HG03469 (cell line): ENCODE measurements around the gene TRHDE.
"Not testable (repeated sequence)": the region's sequence is repeated elsewhere in the genome, so short reads cannot be mapped to it uniquely, and the experiment has no call there.

Experiments used
- ATAC-seq: cut with Tn5 transposase; IDR thresholded peaks from one replicate; pipeline ENCODE4 v1.9.1; 2021; ENCODE audit warnings: mild to moderate bottlenecking, moderate library complexity, moderate number of reproducible peaks; ENCODE audit not compliant: unreplicated experiment

The TRHDE gene

DNA sequence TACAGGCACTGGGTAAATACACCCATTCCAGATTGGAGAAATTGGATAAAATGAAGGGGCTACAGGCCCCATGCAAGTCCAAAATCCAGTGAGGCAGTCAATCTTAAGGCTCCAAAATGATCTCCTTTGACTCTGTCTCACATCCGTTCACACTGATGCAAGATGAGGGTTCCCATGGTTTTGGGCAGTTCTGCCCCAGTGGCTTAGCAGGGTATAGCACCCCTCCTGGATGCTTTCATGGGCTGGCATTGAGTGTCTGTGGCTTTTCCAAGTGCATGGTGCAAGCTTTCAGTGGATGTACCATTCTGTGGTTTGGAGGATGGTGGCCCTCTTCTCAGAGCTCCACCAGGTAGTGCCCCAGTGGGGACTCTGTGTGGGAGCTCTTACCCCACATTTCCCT, 427.2 kb downstream of the TRHDE start:
- no peak for ATAC-seq

DNA sequence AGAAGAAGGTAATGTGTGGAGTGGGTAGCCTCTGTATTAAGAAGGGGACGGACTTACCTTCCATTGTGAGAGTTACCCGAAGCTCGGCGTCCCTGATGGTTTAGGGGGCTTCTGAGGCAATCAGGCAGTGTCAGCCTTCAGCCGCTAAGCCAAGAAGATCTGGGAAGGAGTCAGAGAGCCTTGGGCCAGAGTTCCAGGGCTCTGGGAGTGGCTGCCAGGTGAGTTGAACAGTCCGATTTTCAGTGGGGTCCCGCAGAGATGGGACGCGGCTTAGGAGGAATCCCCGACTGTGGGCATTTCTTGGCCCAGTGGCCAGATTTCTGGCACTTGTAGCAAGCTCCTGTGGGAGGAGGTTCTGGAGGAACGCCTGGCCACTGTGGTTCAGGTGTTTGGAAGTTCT, 439.9 kb downstream of the TRHDE start:
- ATAC-seq: not testable (repeated sequence)

- ATAC-seq: no peak
Observed at GRCh38 chr12:72716221-72716620, 444.1 kb downstream of the TRHDE start.

DNA sequence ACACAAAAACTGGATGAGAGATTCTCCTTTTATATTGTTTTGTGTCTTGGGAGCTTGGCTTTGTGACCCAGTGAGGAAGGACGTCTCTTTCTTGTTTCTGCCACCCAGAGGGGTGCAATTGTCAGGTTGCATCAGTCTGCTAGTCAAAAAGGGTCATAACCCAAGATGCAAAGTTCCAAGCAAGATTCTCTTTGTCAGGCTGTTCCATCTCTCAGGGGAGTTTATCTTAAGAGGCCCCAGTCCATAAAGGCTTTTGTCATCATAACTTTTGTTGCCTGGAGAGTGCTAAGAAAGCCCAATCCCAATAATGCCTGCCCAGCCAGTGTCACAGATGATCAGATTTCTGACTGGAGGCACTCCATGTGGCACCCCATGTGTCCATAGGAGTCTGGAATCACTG, 444.9 kb downstream of the TRHDE start:
- no peak for ATAC-seq
